ENCODE data around the gene PRXL2B. TPM values are rescaled to one million over a fixed set of nuclear protein-coding genes. Genes with fewer than 3 reads are reported as not detected.

The PRXL2B gene
- total and polyA plus RNA-seq, 4 donors = 4.6 to 10.2 (median 8.1) TPM

GRCh38 chr1:2594001-2594640 is 7.5 kb downstream of the PRXL2B start:
- no peak overlapping the region for H3K27ac ChIP-seq (ENCODE audit: low read depth in 1 of 2, low read length in 2 of 2)
- no peaks in the 10 kb centered on the region for H3K9me3 ChIP-seq (ENCODE audit: control insufficient read depth in 4 of 4, low read length in 3 of 4)
- no peaks in the 10 kb centered on the region for H3K4me1 ChIP-seq (ENCODE audit: control insufficient read depth in 4 of 4, insufficient read depth in 4 of 4, low read length in 3 of 4)
- H3K4me3 ChIP-seq (ENCODE audit: low read depth in 1 of 3, low read length in 3 of 3) = no peak overlapping the region
- WGBS = 58% methylated on average over 20 of the region's 20 CpGs
- TF ChIP-seq HNF4A (conservative IDR thresholded peaks at IDR 0.05) = no peak
- TF ChIP-seq REST (IDR thresholded peaks at IDR 0.05) = no peak
- TF ChIP-seq RXRA (IDR thresholded peaks at IDR 0.05) = no peak
- no peak for TF ChIP-seq EGR1 (IDR thresholded peaks at IDR 0.05; ENCODE audit: low read depth in 2 of 2)
- TF ChIP-seq FOXA1 (IDR thresholded peaks at IDR 0.05) = no peak
- TF ChIP-seq HNF4G (IDR thresholded peaks at IDR 0.05) = no peak
- TF ChIP-seq NR2F2 (IDR thresholded peaks at IDR 0.05) = no peak
- TF ChIP-seq JUND (IDR thresholded peaks at IDR 0.05) = no peak
- no peak for TF ChIP-seq YY1 (IDR thresholded peaks at IDR 0.05)
- no peak for TF ChIP-seq TAF1 (conservative IDR thresholded peaks at IDR 0.05)
- no peak for TF ChIP-seq SP1 (IDR thresholded peaks at IDR 0.05)
- TF ChIP-seq ZBTB33 (IDR thresholded peaks at IDR 0.05) = no peak
- no peak for TF ChIP-seq CTCF (IDR thresholded peaks at IDR 0.05; ENCODE audit: low read depth, low read length, missing input control)
- no peak for TF ChIP-seq ATF3 (IDR thresholded peaks at IDR 0.05)
- no peak for TF ChIP-seq RAD21 (IDR thresholded peaks at IDR 0.05)
- no peak for TF ChIP-seq FOXA2 (IDR thresholded peaks at IDR 0.05)
- H3K36me3 ChIP-seq (ENCODE audit: control insufficient read depth in 4 of 4, insufficient read depth in 3 of 4, low read depth in 1 of 4, low read length in 3 of 4) = peaks cover 0 to 2% (median 0%) of the 10 kb centered on the region in 4 donors
- DNase-seq (ENCODE audit: low spot score) = no peak
- no peak overlapping the region for H3K9ac ChIP-seq (ENCODE audit: low read depth in 1 of 2, low read length in 2 of 2)
- H3K27me3 ChIP-seq (ENCODE audit: control insufficient read depth in 4 of 4, insufficient read depth in 4 of 4, low read length in 3 of 4) = no peaks in the 10 kb centered on the region

- no peaks in the 10 kb centered on the region for H3K27me3 ChIP-seq (ENCODE audit: control insufficient read depth in 4 of 4, insufficient read depth in 4 of 4, low read length in 3 of 4)
- 88% methylated on average over 17 of the region's 17 CpGs for WGBS
- no peak overlapping the region for H3K4me3 ChIP-seq (ENCODE audit: low read depth in 1 of 3, low read length in 3 of 3)
- no peaks in the 10 kb centered on the region for H3K36me3 ChIP-seq (ENCODE audit: control insufficient read depth in 4 of 4, insufficient read depth in 3 of 4, low read depth in 1 of 4, low read length in 3 of 4)
- DNase-seq (ENCODE audit: low spot score) = no peak
- no peak overlapping the region for H3K27ac ChIP-seq (ENCODE audit: low read depth in 1 of 2, low read length in 2 of 2)
- H3K4me1 ChIP-seq (ENCODE audit: control insufficient read depth in 4 of 4, insufficient read depth in 4 of 4, low read length in 3 of 4) = no peaks in the 10 kb centered on the region
- no peak overlapping the region for H3K9ac ChIP-seq (ENCODE audit: low read depth in 1 of 2, low read length in 2 of 2)
- H3K9me3 ChIP-seq (ENCODE audit: control insufficient read depth in 4 of 4, low read length in 3 of 4) = no peaks in the 10 kb centered on the region
- no peak for TF ChIP-seq YY1 (IDR thresholded peaks at IDR 0.05)
- no peak for TF ChIP-seq SP1 (IDR thresholded peaks at IDR 0.05)
- no peak for TF ChIP-seq RAD21 (IDR thresholded peaks at IDR 0.05)
- no peak for TF ChIP-seq HNF4A (conservative IDR thresholded peaks at IDR 0.05)
- no peak for TF ChIP-seq ATF3 (IDR thresholded peaks at IDR 0.05)
- TF ChIP-seq JUND (IDR thresholded peaks at IDR 0.05) = no peak
- no peak for TF ChIP-seq ZBTB33 (IDR thresholded peaks at IDR 0.05)
- no peak for TF ChIP-seq EGR1 (IDR thresholded peaks at IDR 0.05; ENCODE audit: low read depth in 2 of 2)
- TF ChIP-seq REST (IDR thresholded peaks at IDR 0.05) = no peak
- TF ChIP-seq RXRA (IDR thresholded peaks at IDR 0.05) = no peak
- TF ChIP-seq MAX (IDR thresholded peaks at IDR 0.05) = no peak
These were observed 8.1 kb downstream of the PRXL2B start for GRCh38 chr1:2594641-2595131.
